ENCODE measurements around the gene SCP2.

Gene SCP2, protein sequence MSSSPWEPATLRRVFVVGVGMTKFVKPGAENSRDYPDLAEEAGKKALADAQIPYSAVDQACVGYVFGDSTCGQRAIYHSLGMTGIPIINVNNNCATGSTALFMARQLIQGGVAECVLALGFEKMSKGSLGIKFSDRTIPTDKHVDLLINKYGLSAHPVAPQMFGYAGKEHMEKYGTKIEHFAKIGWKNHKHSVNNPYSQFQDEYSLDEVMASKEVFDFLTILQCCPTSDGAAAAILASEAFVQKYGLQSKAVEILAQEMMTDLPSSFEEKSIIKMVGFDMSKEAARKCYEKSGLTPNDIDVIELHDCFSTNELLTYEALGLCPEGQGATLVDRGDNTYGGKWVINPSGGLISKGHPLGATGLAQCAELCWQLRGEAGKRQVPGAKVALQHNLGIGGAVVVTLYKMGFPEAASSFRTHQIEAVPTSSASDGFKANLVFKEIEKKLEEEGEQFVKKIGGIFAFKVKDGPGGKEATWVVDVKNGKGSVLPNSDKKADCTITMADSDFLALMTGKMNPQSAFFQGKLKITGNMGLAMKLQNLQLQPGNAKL

DNA sequence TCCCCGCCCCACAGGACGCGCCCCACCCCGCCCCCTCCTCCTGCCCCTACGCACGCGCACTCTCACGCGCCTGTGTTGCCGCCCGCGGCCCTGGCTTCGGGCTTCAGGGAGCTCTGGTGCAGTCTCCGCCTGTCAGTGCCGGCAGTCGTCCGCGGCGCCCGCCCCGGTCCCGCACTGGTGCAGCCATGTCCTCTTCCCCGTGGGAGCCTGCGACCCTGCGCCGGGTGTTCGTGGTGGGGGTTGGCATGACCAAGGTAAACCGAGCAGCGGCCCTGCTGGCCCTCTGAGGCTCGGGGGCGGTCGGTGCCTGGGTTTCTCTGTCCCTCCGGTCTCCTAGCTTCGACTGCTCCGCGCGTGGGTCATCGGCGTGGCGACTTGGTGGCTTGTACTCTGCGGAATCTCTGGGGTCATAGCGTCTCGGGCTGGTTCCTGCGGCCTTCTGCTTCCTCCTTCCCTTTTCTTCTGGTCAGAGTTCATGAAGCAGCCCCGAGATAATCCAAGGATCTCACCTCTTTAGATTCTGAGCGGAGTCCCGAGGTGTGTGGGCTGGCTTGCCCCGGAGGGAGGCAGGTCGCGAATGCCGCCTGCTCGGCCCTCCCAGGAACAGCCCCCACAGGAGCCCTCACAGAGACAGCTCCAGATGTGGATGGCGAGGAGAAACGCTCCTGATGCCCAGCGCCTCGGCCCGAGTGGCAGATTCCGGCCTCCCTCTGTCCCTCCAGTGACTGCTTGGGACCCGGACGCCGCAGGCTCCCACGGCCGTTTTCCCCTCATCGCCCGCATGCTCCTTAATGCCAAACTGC, at the start of gene SCP2:
SCP2 (plus strand) TSS at position 65 of the 803 bp plus-strand sequence; CDS start at position 186, 121 bp downstream.
- peak; percentile 84 for DNase-seq (ENCODE audit: low spot score)

DNA sequence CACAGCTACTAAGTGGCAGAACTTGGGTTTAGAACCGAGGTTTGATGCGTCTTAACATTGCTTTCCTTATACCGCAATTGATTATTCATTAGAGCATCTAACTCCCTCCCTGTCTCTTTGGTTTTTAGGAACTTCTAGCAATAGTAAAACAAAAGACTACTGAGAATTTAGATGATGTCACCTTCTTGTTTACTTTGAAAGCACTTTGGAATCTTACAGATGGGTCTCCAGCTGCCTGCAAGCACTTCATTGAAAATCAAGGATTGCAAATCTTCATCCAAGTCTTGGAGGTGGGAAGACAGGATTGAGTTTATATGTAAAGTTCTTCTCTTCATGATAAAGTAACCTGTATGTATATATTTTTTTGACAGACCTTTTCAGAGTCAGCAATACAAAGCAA, 49.5 kb upstream of the SCP2 start:
- no peak for DNase-seq (ENCODE audit: low spot score)

DNA sequence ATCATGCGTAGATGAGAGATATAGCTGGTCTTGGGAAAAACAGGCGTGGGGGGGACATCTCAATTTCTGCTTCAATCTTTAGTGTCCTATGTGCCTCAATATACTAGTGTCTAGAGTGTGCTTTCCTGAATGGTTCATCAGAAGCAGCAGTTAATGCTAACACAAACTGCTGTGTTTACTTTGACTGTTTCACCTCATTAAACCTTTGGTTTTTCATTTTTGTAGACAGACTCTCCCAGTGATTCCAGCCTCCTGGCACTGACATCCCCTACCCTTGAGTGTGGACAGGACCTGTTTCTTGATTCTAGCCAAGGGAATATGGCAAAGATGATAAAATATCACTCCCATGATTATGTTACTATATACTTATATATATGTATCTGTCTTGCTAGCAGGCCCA, 46.9 kb upstream of the SCP2 start:
- DNase-seq (ENCODE audit: low spot score) = no peak

- no peak for DNase-seq (ENCODE audit: low spot score)
Measured at GRCh38 chr1:52887483-52887882, 39.6 kb upstream of the SCP2 start.

GRCh38 chr1:52892424-52893215, 34.5 kb upstream of the SCP2 start:
- no peak for DNase-seq (ENCODE audit: low spot score)

GRCh38 chr1:52899445-52899894, 27.6 kb upstream of the SCP2 start:
- DNase-seq (ENCODE audit: low spot score) = no peak

DNA sequence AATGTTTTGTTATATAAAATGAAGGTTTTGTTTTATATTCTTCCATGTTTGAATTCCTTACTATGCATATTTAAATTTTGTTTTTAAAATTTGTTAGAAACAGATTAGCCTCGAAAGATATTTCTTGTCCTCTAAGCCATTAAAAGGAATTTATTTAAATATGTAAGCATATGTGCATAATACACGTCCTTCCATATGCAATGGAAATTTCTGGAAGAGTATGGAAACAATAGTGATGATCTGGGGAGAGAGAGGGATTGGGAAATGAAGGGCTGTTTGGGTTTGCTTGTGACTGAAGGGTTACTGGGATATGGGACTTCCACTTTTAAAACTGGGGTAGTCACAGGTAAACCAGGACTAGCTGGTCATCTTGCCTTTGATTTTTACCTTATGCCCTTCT, 26.7 kb upstream of the SCP2 start:
- DNase-seq (ENCODE audit: low spot score) = no peak

DNA sequence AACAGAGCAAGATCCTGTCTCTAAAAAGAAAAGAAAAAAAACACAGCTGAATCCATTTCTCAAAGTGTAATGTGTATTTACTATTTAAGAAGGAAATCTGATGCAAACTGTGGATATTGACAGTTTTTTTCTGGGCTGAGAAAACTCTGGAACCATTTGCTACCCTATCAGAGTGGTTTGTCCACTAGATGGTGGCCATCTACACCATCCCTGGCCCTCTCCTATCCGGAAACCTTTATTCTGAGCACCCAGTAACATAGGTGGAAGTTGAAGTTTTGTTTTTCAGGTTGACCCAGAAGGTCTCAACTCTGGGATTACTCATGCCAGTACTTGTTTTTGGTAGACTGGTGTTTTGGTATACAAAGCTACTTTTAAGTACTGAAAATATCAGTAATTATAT, 25.7 kb upstream of the SCP2 start:
- no peak for DNase-seq (ENCODE audit: low spot score)

DNA sequence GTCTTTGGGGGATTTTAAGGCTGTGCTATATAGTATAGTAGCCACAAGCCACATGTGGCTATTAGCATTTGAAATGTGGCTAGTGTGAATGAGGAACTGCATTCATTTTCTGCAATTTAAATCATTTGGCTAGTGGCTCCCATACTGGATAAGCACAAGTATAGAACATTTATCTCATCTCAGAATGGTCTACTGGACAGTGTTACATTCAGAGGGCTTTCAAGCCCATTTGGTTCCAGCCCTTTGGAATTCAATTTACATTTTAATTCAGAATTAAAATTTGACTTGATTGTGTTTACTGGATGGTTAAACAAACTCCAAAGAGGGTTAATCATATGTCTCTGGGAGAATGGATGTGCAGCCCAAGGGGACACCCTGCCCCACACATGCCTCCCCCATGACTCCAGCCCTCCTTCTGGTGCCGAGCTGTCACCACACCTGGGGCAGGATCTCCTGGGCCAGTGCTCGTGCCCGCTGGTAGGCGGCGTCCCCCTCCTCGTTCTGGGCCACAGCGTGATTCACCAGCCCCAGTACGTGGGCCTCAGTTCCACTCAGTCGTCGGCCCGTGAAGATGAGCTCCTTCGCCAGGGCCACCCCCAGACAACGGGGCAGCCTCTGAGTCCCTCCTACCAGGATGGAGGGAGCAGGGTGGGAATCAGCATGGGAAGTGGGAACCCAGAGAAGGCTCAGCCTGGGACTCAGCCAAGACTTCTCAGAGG, 22.7 kb upstream of the SCP2 start:
- DNase-seq (ENCODE audit: low spot score) = no peak

DNA sequence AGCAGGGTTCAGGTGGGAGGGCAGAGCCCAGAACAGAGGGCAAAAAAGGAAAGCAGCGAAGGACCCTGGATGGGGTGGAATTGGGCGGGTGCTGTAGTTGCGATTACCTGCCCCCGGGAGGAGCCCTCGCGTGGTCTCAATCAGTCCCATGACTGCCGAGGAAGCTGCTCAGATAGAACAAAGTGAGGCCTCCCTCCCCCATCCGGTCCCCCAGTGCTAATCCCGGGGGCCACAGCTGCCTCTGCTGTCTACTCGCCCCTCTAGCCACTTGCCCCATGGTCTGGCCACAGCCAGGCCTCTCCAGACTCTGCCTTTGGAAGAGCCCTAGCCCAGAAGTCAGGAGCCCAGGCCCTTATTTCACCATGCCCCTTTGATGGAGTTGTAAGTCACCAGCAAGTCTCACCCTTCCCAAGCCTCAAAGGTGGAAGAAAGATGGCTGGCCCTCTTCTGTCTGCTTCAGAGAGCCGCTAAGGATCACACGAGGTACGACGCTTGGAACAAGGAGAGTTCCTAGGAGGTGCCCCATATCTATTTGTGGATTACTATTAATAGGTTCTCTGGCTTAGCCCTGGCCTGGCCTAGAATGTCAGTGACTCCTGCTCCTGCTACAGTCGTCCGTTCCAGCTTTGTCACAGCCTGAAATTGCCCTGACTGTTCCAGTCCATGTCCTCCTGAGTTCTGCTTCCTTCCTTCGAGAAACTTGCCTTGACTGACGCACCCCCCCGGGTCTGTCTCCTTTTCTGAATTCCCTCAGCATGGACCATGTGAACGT, 22.0 kb upstream of the SCP2 start:
- DNase-seq (ENCODE audit: low spot score) = peak; percentile 49

DNA sequence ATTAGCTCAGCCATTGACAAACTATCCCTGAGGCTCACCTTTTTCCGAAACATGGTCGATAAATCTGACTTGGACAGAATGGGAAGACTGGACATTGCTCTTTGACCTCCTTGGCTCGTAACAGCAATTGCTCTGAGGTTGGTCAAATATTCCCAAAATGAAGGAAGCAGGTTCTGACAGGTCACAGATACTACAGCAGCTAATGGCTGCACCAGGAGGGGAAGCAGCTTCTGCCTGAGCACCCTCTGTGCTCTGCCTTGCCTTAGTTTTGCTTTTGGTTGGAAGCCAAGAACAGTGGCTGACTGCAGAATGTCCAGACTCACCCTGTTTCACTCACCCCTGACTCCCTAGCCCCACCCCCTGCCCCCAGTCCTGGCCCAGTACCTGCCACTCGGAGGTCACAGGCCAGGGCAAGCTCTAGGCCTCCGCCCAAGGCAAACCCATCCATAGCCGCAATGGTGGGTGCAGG, 20.9 kb upstream of the SCP2 start:
- no peak for DNase-seq (ENCODE audit: low spot score)

- DNase-seq (ENCODE audit: low spot score) = no peak
Measured at GRCh38 chr1:52907068-52907811, 19.8 kb upstream of the SCP2 start.

- no peak for DNase-seq (ENCODE audit: low spot score)
Measured at GRCh38 chr1:52907812-52908153, 19.3 kb upstream of the SCP2 start.

- DNase-seq (ENCODE audit: low spot score) = no peak
Measured at GRCh38 chr1:52911541-52911940, 15.5 kb upstream of the SCP2 start.

DNA sequence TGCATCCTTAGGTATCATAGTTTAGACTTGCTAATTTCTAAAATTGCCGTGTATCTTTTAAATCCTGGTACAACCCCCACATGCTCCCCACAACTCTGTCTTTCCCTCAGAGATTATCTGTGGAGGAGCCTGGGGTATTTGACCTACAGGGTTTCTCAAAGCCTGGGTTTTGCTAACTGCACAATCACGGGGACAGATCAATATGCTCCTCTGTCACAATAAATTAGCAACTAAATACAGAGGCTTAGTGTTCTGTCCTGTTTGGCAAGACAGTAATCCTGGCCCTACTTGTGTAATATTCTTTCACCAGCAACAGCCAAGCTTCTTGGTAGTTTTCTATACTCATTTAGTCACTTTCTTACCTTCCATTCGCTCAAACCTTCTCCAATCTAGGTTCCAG, 14.1 kb upstream of the SCP2 start:
- no peak for DNase-seq (ENCODE audit: low spot score)

DNA sequence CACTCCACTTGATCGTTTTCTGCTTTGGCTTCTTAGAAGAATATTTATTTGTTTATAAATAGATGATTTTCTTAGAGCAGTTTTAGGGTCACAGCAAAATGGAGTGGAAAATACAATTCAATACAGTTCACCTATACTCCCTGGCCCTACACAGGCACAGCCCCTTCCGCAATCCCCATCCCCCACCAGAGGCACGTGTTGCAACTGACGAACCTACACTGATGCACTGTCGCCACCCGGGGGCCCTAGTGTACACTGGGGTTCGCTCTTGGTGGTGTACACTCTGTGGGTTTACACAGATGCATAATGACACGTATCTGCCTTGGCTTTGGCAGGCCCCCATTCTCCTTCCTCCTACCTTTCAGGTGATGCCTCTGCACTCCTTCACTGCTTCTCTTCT, 13.5 kb upstream of the SCP2 start:
- no peak for DNase-seq (ENCODE audit: low spot score)

- DNase-seq (ENCODE audit: low spot score) = no peak
Measured at GRCh38 chr1:52914463-52914862, 12.6 kb upstream of the SCP2 start.

DNA sequence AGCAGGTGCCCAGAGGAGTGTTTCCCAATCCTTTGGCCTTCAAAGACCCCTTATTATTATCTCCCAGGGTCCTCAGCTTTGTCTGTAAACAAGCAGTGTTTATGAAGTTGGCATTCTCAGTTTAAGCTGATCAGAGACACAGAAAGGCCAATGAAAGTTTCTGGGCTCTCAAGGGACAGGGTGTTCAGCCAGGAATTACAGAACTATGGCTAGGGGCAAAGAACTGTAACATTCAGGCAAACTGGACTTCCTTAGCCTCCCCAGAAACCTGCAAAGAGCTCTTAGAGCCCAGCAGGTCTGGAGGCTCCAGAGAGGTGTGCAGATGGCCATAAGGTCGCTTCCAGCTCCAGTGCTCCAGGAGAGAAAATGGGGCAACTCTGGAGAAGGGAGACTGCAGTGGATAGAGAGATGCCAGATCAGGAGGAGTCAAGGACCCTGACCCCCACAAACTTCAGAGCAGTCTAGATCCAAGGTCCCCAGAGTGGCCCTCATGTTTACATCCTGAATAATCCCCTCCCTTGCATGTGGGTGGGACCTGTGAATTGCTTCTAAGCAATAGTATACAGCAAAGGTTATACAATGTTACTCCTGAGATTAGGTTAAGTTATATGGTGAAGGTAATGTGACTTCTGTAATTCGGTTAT, 11.7 kb upstream of the SCP2 start:
- no peak for DNase-seq (ENCODE audit: low spot score)

DNA sequence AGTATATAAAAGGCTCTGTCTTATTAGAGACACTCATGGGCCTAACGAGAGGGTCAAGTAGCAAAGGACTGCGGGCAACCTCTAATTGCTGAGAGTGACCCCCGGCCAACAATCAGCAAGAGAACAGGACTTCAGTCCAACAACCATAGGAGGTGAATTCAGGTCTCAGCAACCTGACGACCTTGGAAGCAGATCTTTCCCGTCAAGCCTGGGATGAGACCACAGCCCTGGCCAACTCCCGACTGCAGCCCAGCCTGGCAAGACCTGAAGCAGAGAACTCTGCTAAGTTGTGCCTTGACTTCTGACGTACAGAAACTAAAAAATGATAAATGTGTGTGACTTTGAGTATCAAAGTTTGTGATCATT, 11.2 kb upstream of the SCP2 start:
- DNase-seq (ENCODE audit: low spot score) = no peak

Data from RKO (cell line).